K562 (cell line): ENCODE results near the gene RNU1-4. TPM values are rescaled to one million over a fixed set of nuclear protein-coding genes. Genes with fewer than 3 reads are reported as not detected.
A peak's percentile ranks its signal among the peaks of the same experiment; 100 is the strongest.

ENCODE experiments used
- ATAC-seq: fragments of 200-7000 bp; cut with Tn5 transposase; 3 replicates; pipeline ENCODE4 v1.9.1; 2020; ENCODE audit warnings: moderate library complexity
- BruUV-seq: library from RNA; stranded (reverse); fragments of 400-500 nt; replicated peaks from 2 replicates; lab custom pipeline; 2021; lab: Mats Ljungman, UMichigan
- CTCF ChIA-PET: fragments of 300-600 bp; formaldehyde crosslinking; extraction: SDS; loops from one replicate; lab custom pipeline; 2021; ENCODE audit warnings: low intra/inter-chr PET ratio; lab: Yijun Ruan, JAX
- POLR2A ChIA-PET: fragments of 300-600, 350-650 bp; sonication (Branson Sonifier 250); formaldehyde crosslinking; extraction: SDS; loops from one replicate; lab custom pipeline; 2021; ENCODE audit warnings: antibody characterized with exemption, inconsistent platforms; lab: Yijun Ruan, JAX
- DNase-seq, 4 experiments: peaks; one replicate each; pipeline versions ENCODE4 v3.0.0 to v3.0.0-alpha.2; 2011 to 2018; ENCODE audit warnings: low spot score in 3 of 4, mixed read lengths in 3 of 4; ENCODE audit errors: extremely low read depth in 1 of 4
- FAIRE-seq: peaks from 2 replicates; lab custom pipeline; 2011; peaks lifted over from hg19 to GRCh38; lab: Jason Lieb, UNC
- H2AFZ ChIP-seq: 2 replicates; pipeline ENCODE4 v1.6.0; 2011; ENCODE audit warnings: low read depth, low read length, control low read depth, inconsistent platforms
- H3K27ac ChIP-seq: fragments of 200-600 bp; 3 replicates; pipeline ENCODE4 v1.8.0; 2011; ENCODE audit warnings: low read depth, mild to moderate bottlenecking, control low read depth, inconsistent platforms, low read length, moderate library complexity, mixed read lengths; ENCODE audit errors: extremely low read depth
- H3K27me3 ChIP-seq, 2 experiments: fragments of 300-600 bp in 1 of 2; 2 replicates in 1 of 2; 3 replicates in 1 of 2; pipeline versions ENCODE4 v1.6.0 to v1.8.0; 2011; ENCODE audit warnings: inconsistent platforms in 2 of 2, low read length in 2 of 2, mild to moderate bottlenecking in 1 of 2, mixed read lengths in 1 of 2, moderate library complexity in 1 of 2; ENCODE audit not compliant: control insufficient read depth in 2 of 2, insufficient read depth in 2 of 2
- H3K36me3 ChIP-seq: fragments of 300-600 bp; 3 replicates; pipeline ENCODE4 v1.8.0; 2011; ENCODE audit warnings: mild to moderate bottlenecking, low read length, inconsistent platforms; ENCODE audit not compliant: control insufficient read depth, insufficient read depth
- H3K4me1 ChIP-seq, 2 experiments: fragments of 200-600 bp in 1 of 2; replicated peaks in 1 of 2; 2 replicates in 1 of 2; 3 replicates in 1 of 2; pipeline versions ENCODE4 v1.5.1 to v1.8.0; 2011; ENCODE audit warnings: inconsistent platforms in 2 of 2, low read length in 2 of 2, mild to moderate bottlenecking in 1 of 2, mixed read lengths in 1 of 2, moderate library complexity in 1 of 2; ENCODE audit not compliant: control insufficient read depth in 2 of 2, insufficient read depth in 2 of 2
- H3K4me2 ChIP-seq: 2 replicates; pipeline ENCODE4 v1.6.1; 2011; ENCODE audit warnings: low read length, control low read depth, inconsistent platforms, mixed read lengths; ENCODE audit not compliant: insufficient read depth
- H3K4me3 ChIP-seq: fragments of 200-600 bp; sonication (generic), shearing (Covaris generic); 2 replicates; pipeline ENCODE4 v1.5.1; 2016; ENCODE audit warnings: control low read depth, inconsistent platforms
- H3K79me2 ChIP-seq: fragments of 200-600 bp; 3 replicates; pipeline ENCODE4 v1.8.0; 2011; ENCODE audit warnings: low read length, inconsistent platforms; ENCODE audit not compliant: control insufficient read depth, insufficient read depth
- H3K9ac ChIP-seq, 2 experiments: 2 replicates each; pipeline versions ENCODE4 v1.6.0 to v1.6.1; 2011; ENCODE audit warnings: low read depth in 2 of 2, low read length in 2 of 2, control low read depth in 1 of 2, inconsistent platforms in 1 of 2, mild to moderate bottlenecking in 1 of 2, mixed read lengths in 1 of 2; ENCODE audit not compliant: insufficient read depth in 1 of 2
- H3K9me1 ChIP-seq: one replicate; pipeline ENCODE4 v1.6.0; 2011; ENCODE audit warnings: inconsistent platforms, mild to moderate bottlenecking, low read length, moderate library complexity; ENCODE audit not compliant: control insufficient read depth, insufficient read depth
- H3K9me3 ChIP-seq: replicated peaks from 2 replicates; pipeline ENCODE4 v1.5.1; 2011; ENCODE audit warnings: low read depth, low read length, inconsistent platforms; ENCODE audit not compliant: control insufficient read depth, insufficient read depth
- H4K20me1 ChIP-seq: replicated peaks from 2 replicates; pipeline ENCODE4 v1.6.1; 2011; ENCODE audit warnings: low read length, inconsistent platforms, mixed read lengths; ENCODE audit not compliant: control insufficient read depth, insufficient read depth
- AFF4 ChIP-seq: sonication (generic); formaldehyde crosslinking; IDR thresholded peaks from 2 replicates; pipeline ENCODE4 v1.8.0; 2023; ENCODE audit warnings: mild to moderate bottlenecking, missing genetic modification reagents
- CC2D1A ChIP-seq: fragments of 450-650 bp; IDR thresholded peaks from 2 replicates; pipeline ENCODE4 v1.6.1; 2017; ENCODE audit warnings: mild to moderate bottlenecking
- FOXM1 ChIP-seq, 2 experiments: fragments of 450-650 bp in 1 of 2; sonication (generic) in 1 of 2; formaldehyde crosslinking in 1 of 2; IDR thresholded peaks; 2 replicates each; pipeline versions ENCODE4 v1.6.1 to v1.9.0; 2017 to 2022; ENCODE audit warnings: low read depth in 2 of 2, mild to moderate bottlenecking in 2 of 2, missing genetic modification reagents in 1 of 2, moderate library complexity in 1 of 2
- GTF3C2 ChIP-seq: IDR thresholded peaks from 3 replicates; pipeline ENCODE4 v1.6.1; 2011; ENCODE audit warnings: borderline replicate concordance, mild to moderate bottlenecking, moderate library complexity; ENCODE audit not compliant: insufficient read length; ENCODE audit errors: extremely low read depth
- MAFF ChIP-seq: IDR thresholded peaks from 2 replicates; pipeline ENCODE4 v1.6.1; 2012; ENCODE audit warnings: low read length, improper control_type of control experiment
- NBN ChIP-seq: fragments of 450-650 bp; IDR thresholded peaks from 2 replicates; pipeline ENCODE4 v1.6.1; 2016; ENCODE audit warnings: low read depth, mild to moderate bottlenecking
- NCOA1 ChIP-seq: fragments of 450-650 bp; IDR thresholded peaks from 2 replicates; pipeline ENCODE4 v1.6.1; 2016; ENCODE audit warnings: low read depth
- RUNX1 ChIP-seq: sonication (generic); IDR thresholded peaks from 2 replicates; pipeline ENCODE4 v1.6.1; 2016; ENCODE audit warnings: antibody characterized with exemption, low read depth
- ZKSCAN3 ChIP-seq: fragments of 250-450 bp; sonication (Bioruptor Pico); IDR thresholded peaks from 2 replicates; pipeline ENCODE4 v1.4.0; 2020
- ZNF384 ChIP-seq: IDR thresholded peaks from 2 replicates; pipeline ENCODE4 v1.6.1; 2012; ENCODE audit warnings: low read depth, low read length, improper control_type of control experiment
- ZNF668 ChIP-seq: fragments of 250-450 bp; sonication (Bioruptor Pico); IDR thresholded peaks from 2 replicates; pipeline ENCODE4 v1.8.0; 2022; ENCODE audit warnings: mild to moderate bottlenecking, inconsistent platforms
- WGBS: fragments of 100-300 bp; shearing (Covaris generic); methylation state at CpG from one replicate; pipeline ENCODE4 v1.1.6; 2016; ENCODE audit warnings: low coverage, mixed read lengths; ENCODE audit not compliant: insufficient coverage; ENCODE audit errors: missing lambda C conversion rate; 5-methylcytosine and 5-hydroxymethylcytosine counted together
- in situ Hi-C: fragments of 300-500 bp; cut with MboI; formaldehyde crosslinking; loops from 4 replicates; pipeline ENCODE4 v1.15.0; 2018; ENCODE audit warnings: inconsistent platforms, mixed read lengths
- intact Hi-C: fragments of 100-400 bp; cut with micrococcal nuclease; formaldehyde crosslinking; loops from 2 replicates; pipeline ENCODE4 v1.14.2; 2022
- polyA plus RNA-seq, 8 experiments: library from polyadenylated mRNA; depleted of rRNA in 4 of 8; stranded (reverse) in 5 of 8; unstranded in 3 of 8; fragments of >200 nt; fragmentation: Nextera tagmentation in 2 of 8; fragmentation: Illumina TruSeq in 1 of 8; extraction: Ambion mirVana in 2 of 8; extraction: Trizol in 1 of 8; gene quantifications; 2 replicates each; pipeline versions ENCODE4 v1.2.1 to v1.2.3, GENCODE V29; 2011 to 2014; ENCODE audit warnings: inconsistent platforms in 1 of 8, missing spikeins in 1 of 8
- total RNA-seq, 7 experiments: library from RNA; depleted of rRNA in 6 of 7; stranded (reverse); fragments of >200 nt in 6 of 7; fragmentation: Illumina TruSeq in 2 of 7; extraction: Trizol in 2 of 7; gene quantifications; 2 replicates each; pipeline versions ENCODE4 v1.2.1 to v1.2.3, GENCODE V29; 2011 to 2021; ENCODE audit warnings: low replicate concordance in 1 of 7
- TF ChIP-seq, protein P1 (sequence below): fragments of 250-450 bp; sonication (Bioruptor Pico); IDR thresholded peaks from 2 replicates; pipeline ENCODE4 v1.6.1; 2021; ENCODE audit warnings: mild to moderate bottlenecking
- TF ChIP-seq, protein P2 (sequence below): fragments of 450-650 bp; IDR thresholded peaks from 2 replicates; pipeline ENCODE4 v1.6.1; 2016

Gene RNU1-4
- total and polyA plus RNA-seq, 9 of the 15 experiments (the other 6 are each of a cell fraction or from before 2014, with no cell fraction given) = under 0.01 to 32,823 (median 2,538) TPM; not detected in 4

DNA sequence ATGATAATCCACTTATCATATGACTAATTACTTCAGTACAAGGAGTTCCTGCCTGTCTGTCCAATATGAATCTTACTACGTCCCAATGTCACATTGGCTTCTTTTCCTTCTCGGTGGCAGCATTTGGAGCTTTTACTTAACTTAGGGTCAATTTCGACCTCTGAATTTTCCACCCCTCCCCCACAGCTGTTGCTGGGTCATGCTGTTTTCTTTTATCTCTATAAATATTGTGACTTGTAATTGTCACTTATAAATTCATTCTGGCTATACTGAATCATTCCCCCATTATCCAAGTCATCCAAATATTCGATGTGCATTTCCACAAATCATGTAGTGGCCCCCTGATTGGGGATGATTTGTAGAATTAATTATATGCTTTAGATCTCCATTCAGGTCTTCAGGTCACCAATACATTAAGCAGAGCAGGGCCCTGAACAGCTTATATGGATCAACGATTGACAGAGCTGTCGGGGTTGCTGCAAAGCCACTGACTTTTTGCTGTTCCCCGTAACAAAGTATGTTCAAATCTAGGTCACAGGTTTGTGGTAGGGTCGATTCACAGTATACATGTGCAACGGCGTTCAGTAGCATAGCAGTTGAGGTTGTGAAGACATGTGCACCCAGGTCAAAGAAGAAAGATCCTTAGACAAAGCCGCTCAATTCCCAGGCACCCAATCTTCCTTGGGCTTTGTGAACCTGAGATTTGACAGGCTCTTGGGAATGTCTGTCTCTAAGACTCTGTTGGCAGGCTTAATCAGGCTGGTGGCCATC lies 18.3 kb upstream of the RNU1-4 start:
- H2AFZ ChIP-seq = no peak overlapping the region
- TF ChIP-seq, protein P1, sequence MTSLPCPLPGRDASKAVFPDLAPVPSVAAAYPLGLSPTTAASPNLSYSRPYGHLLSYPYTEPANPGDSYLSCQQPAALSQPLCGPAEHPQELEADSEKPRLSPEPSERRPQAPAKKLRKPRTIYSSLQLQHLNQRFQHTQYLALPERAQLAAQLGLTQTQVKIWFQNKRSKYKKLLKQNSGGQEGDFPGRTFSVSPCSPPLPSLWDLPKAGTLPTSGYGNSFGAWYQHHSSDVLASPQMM (CRISPR knock-in tag) = no peak
- TF ChIP-seq FOXM1 (IDR thresholded peaks at IDR 0.05; ENCODE audit: low read depth) = no peak
- TF ChIP-seq FOXM1 (CRISPR knock-in tag; IDR thresholded peaks at IDR 0.05; ENCODE audit: low read depth) = no peak
- no peak for TF ChIP-seq ZNF384
- TF ChIP-seq MAFF = no peak
- TF ChIP-seq, protein P2, sequence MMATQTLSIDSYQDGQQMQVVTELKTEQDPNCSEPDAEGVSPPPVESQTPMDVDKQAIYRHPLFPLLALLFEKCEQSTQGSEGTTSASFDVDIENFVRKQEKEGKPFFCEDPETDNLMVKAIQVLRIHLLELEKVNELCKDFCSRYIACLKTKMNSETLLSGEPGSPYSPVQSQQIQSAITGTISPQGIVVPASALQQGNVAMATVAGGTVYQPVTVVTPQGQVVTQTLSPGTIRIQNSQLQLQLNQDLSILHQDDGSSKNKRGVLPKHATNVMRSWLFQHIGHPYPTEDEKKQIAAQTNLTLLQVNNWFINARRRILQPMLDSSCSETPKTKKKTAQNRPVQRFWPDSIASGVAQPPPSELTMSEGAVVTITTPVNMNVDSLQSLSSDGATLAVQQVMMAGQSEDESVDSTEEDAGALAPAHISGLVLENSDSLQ = no peak
- no peak for TF ChIP-seq NCOA1
- TF ChIP-seq NBN = no peak
- TF ChIP-seq AFF4 (CRISPR knock-in tag) = no peak
- no peak for TF ChIP-seq RUNX1
- no peak for TF ChIP-seq ZNF668 (CRISPR knock-in tag)
- TF ChIP-seq GTF3C2 = no peak
- TF ChIP-seq CC2D1A = no peak
- TF ChIP-seq ZKSCAN3 (CRISPR knock-in tag) = no peak
- WGBS = 27% methylated on average over 11 of the region's 11 CpGs
- H3K79me2 ChIP-seq = no peaks in the 10 kb centered on the region
- peaks cover 10 to 42% of the 10 kb centered on the region in 2 experiments; a peak in 4 of 5 replicates for H3K4me1 ChIP-seq
- DNase-seq (peak in 3 of 4 experiments; percentile 4 to 15 (median 9)), FAIRE-seq (no peak), ATAC-seq (no peak)
- H4K20me1 ChIP-seq = no peaks in the 10 kb centered on the region
- no peak overlapping the region for H3K9ac ChIP-seq
- no peak overlapping the region for H3K27ac ChIP-seq
- intact Hi-C loops (no loop called here), in situ Hi-C loops (loop anchor here (10.0 kb wide), 1 partner anchor 177 kb away; no protein-coding TSS in a partner anchor)
- no peaks in the 10 kb centered on the region for H3K9me1 ChIP-seq
- H3K4me3 ChIP-seq = no peak overlapping the region
- H3K27me3 ChIP-seq = no peaks in the 10 kb centered on the region; a peak in 2 of 5 replicates
- no peak overlapping the region for H3K4me2 ChIP-seq
- no peaks in the 10 kb centered on the region for H3K9me3 ChIP-seq
- POLR2A ChIA-PET = interaction anchor here (0.7 kb wide), 1 partner anchor 461 kb away, joined by 3 read pairs; no protein-coding TSS in a partner anchor
- CTCF ChIA-PET = no interaction called here
- H3K36me3 ChIP-seq = no peaks in the 10 kb centered on the region
- no TSS peak for BruUV-seq
